ENCODE data around the gene IMPA2. TPM values are rescaled to one million over a fixed set of nuclear protein-coding genes. Genes with fewer than 3 reads are reported as not detected.

Gene IMPA2
- total and polyA plus RNA-seq, 8 donors: 93.5 to 286 (median 156) TPM

DNA sequence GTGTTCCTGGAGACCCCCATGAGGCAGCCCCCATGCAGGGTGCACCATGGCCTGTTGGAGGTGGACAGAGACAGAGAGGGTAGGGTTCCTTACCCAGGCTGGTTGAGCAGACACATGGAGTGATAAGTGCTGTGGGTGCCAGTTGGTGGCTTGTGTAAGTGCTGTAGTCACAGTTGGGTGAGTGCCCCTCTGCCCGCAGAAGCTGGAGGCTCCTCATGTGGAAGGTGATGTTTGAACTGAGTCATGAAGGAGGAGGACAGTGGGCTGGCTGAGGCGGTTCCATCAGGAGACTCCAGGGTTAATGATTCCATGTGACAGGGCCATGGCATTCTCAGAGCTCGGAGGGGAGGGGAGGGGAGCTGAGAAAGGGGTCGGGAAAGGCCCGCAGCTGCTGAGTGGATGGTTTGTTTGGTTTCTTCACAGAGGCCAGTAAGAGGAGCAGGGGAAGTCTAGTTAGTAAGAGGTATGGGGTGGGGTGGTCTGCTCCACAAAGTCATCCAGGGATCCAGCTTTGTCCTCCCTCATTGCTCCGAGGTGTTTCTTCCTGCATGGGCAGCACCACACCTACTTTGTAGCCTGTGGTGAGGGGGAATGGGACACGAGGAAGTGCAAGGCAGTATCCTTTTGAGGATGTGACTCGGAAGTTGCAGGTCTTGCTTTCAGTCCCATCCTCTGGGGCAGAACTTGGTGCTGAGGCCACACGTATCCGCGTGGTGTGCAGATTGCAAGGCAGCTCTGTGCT, 13.6 kb downstream of the IMPA2 start:
- no peak for FAIRE-seq
- Histone ChIP-seq H3K27ac (peak overlapping the region; percentile 66 to 86 (median 72)), H3K4me3 (peak overlapping the region in 1 of 4 donors; percentile 5), H3K9me3 (no peaks in the 10 kb centered on the region), H3K4me1 (peaks cover 74 to 84% (median 82%) of the 10 kb centered on the region in 3 donors), H3K27me3 (no peaks in the 10 kb centered on the region), H3K36me3 (peaks cover 0 to 7% (median 0%) of the 10 kb centered on the region in 3 donors)
- intact Hi-C loops (cut with DNase I): loop anchor here in 2 of 3 donors (5.0 kb wide), 2 partner anchors 53 to 58 kb away; no protein-coding TSS in a partner anchor
- DNase-seq: peak in 3 of 6 donors; percentile 39 to 54 (median 40)
- 20 to 23% methylated on average over 11 of the region's 11 CpGs for WGBS, 2 donors
- TF ChIP-seq, protein P1, sequence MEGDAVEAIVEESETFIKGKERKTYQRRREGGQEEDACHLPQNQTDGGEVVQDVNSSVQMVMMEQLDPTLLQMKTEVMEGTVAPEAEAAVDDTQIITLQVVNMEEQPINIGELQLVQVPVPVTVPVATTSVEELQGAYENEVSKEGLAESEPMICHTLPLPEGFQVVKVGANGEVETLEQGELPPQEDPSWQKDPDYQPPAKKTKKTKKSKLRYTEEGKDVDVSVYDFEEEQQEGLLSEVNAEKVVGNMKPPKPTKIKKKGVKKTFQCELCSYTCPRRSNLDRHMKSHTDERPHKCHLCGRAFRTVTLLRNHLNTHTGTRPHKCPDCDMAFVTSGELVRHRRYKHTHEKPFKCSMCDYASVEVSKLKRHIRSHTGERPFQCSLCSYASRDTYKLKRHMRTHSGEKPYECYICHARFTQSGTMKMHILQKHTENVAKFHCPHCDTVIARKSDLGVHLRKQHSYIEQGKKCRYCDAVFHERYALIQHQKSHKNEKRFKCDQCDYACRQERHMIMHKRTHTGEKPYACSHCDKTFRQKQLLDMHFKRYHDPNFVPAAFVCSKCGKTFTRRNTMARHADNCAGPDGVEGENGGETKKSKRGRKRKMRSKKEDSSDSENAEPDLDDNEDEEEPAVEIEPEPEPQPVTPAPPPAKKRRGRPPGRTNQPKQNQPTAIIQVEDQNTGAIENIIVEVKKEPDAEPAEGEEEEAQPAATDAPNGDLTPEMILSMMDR (IDR thresholded peaks at IDR 0.05): no peak
- peak; percentile 11 to 34 (median 14) for ATAC-seq

DNA sequence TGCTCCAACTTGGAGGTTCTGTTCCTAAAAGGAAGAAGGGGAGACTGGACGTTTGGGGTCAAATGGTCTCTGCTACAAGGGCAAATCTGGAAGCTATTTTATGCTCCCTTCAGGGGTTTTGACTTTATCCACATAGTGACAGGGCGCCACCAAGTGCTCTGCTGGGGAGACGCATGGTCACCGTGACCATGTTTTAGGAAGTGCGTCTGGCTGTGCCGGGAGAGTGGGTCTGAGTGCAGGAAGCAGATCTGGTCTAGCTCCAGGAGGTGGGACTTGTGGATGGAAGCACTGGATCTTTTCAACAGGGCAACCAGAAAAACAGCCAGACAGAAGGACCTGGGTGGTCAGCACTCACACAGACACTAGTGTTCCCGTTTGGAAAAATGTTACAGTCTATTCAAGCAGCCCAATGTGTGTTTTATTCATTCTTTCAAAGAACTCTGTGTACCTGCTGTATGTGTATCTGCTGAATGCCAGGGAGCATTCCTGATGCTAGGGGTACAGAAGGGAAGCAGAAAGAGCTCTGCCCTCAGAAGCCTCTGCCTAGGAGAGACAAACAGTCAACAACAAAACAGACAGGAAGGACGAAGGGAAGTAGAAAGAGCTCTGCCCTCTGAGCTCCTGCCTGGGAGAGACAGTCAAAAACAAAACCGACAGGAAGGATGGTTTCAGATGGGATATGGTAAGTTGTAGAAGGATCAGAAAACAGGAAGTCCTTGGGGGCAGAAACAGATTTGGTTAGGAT, 14.3 kb downstream of the IMPA2 start:
- peak; percentile 71 to 87 (median 82) for ATAC-seq
- Histone ChIP-seq H3K4me3 (peak overlapping the region in 1 of 4 donors; percentile 5), H3K27ac (peak overlapping the region; percentile 66 to 86 (median 72))

DNA sequence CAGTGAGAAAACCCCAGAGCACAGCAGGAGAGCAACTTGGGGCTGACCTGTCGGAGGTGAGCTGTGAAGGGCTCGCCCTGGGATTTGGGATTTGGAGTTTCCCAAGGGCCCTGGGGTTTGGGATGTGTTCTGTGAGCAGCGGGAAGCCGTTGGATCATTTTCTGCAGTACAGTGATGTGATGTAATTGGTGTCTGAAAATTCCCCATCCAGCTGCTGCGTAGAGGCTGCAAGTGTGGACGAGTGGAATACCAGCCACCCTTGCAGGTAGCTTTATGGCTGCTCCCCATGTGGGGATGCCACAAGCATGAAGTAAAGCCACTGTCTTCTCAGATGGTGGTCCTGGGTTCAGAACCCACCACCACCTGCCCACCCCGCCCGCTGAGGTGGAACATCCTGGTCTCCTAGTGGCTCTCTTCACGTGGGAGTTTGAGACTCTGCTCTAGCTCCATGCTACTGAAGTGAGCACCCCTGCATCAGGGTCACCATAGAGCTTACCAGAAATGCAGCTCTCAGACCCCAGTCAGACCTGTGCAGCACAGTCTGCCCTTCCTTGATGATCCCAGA, 15.0 kb downstream of the IMPA2 start:
- Histone ChIP-seq H3K9me3 (no peaks in the 10 kb centered on the region), H3K4me1 (peaks cover 65 to 81% (median 81%) of the 10 kb centered on the region in 3 donors), H3K27me3 (no peaks in the 10 kb centered on the region), H3K36me3 (peaks cover 0 to 9% (median 0%) of the 10 kb centered on the region in 3 donors), H3K4me3 (no peak overlapping the region), H3K27ac (peak overlapping the region in 3 of 4 donors; percentile 66 to 86 (median 72))
- intact Hi-C loops (cut with DNase I): loop anchor here in 1 of 3 donors (5.0 kb wide), 1 partner anchor 59 kb away; no protein-coding TSS in a partner anchor
- DNase-seq (peak in 3 of 6 donors; percentile 14 to 37 (median 15)), FAIRE-seq (no peak), ATAC-seq (no peak)
- TF ChIP-seq, protein P1 (IDR thresholded peaks at IDR 0.05): no peak
- WGBS, 2 donors: 76 to 81% methylated on average over 9 of the region's 9 CpGs

More for the DNA sequence above, 14.3 kb downstream of the IMPA2 start:
- intact Hi-C loops (cut with DNase I): loop anchor here in 1 of 3 donors (5.0 kb wide), 1 partner anchor 58 kb away; no protein-coding TSS in a partner anchor
- Histone ChIP-seq H3K36me3 (peaks cover 0 to 9% (median 0%) of the 10 kb centered on the region in 3 donors), H3K4me1 (peaks cover 71 to 81% (median 79%) of the 10 kb centered on the region in 3 donors), H3K27me3 (no peaks in the 10 kb centered on the region), H3K9me3 (no peaks in the 10 kb centered on the region)
- no peak for FAIRE-seq
- TF ChIP-seq, protein P1 (IDR thresholded peaks at IDR 0.05): peak; percentile 12 to 65 (median 55)
- 6 to 7% methylated on average over 9 of the region's 9 CpGs for WGBS, 2 donors
- DNase-seq: peak; percentile 75 to 81 (median 80)

DNA sequence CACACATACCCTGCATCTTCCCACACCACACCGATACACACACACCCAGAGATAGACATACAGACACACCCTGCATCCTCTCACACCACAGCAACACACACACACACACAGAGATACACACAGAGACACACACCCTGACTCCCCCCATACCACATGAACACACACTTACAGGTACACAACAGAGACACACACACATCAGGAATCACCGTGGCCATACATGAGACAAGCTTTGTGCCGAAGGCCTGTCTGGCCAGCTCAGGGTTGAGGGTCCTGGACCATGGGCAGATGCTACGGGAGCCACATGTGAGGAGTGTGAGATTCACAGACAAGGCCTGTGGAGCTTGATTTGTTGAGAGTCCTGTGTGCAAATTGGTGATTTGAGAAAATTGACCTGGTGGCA, 15.6 kb downstream of the IMPA2 start:
- Histone ChIP-seq H3K4me1 (peaks cover 68 to 86% (median 86%) of the 10 kb centered on the region in 3 donors), H3K27ac (peak overlapping the region in 3 of 4 donors; percentile 34 to 86 (median 42)), H3K4me3 (no peak overlapping the region), H3K27me3 (no peaks in the 10 kb centered on the region), H3K9me3 (no peaks in the 10 kb centered on the region), H3K36me3 (peaks cover 0 to 9% (median 0%) of the 10 kb centered on the region in 3 donors)
- 79 to 83% methylated on average over 4 of the region's 4 CpGs for WGBS, 2 donors
- DNase-seq: peak in 2 of 6 donors; percentile 9 to 28
- no peak for FAIRE-seq
- intact Hi-C loops (cut with DNase I): loop anchor here in 1 of 3 donors (5.0 kb wide), 1 partner anchor 60 kb away; no protein-coding TSS in a partner anchor
- TF ChIP-seq, protein P1 (IDR thresholded peaks at IDR 0.05): no peak
- ATAC-seq: no peak
